ENCODE data around the gene RAB11FIP3. TPM values are rescaled to one million over a fixed set of nuclear protein-coding genes. Genes with fewer than 3 reads are reported as not detected.

RAB11FIP3 gene
- total and polyA plus RNA-seq, 2 of the 13 experiments (the other 11 are each of a cell fraction or from before 2014, with no cell fraction given): 34.3 to 57.6 TPM

DNA sequence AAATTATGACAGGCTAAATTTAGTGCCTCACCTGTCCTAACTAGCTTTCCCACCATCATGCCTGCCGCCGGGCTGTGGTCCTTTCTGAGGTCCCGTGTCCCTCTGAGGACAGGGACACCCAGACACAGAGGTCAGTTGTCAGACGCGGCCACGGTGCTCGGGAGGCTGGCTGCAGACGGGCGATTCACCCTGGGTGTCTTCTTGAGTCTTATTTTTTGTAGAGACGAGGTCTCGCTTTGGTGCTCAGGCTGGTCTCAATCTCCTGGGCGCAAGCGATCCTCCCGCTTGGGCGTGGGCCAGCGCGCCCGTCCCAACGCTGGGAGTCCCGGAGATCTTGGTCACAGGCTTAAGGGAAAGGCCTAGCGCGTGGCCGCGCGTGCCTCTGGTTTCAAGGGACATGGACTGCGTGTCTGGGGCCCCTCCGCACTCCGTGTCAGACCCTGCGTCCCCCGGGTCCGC lies 797 bp upstream of the RAB11FIP3 start:
- Histone ChIP-seq H3K27me3 (ENCODE audit: control insufficient read depth in 1 of 2, insufficient read depth in 2 of 2, low read length in 2 of 2) (no peaks in the 10 kb centered on the region; a peak in 1 of 5 replicates), H3K9me3 (ENCODE audit: low read length) (no peaks in the 10 kb centered on the region), H2AFZ (ENCODE audit: low read length) (no peak overlapping the region), H3K79me2 (ENCODE audit: insufficient read depth, low read length) (peaks cover 33% of the 10 kb centered on the region), H3K9ac (ENCODE audit: insufficient read depth, low read depth, low read length) (peak overlapping the region; percentile 68), H3K4me2 (ENCODE audit: low read depth, low read length) (peak overlapping the region; percentile 98), H3K27ac (ENCODE audit: extremely low read length, insufficient read depth, low read length) (no peak overlapping the region), H3K4me3 (replicated peaks in 1 of 3; ENCODE audit: insufficient read depth in 1 of 3, low read depth in 2 of 3, low read length in 3 of 3) (peak overlapping the region; percentile 66 to 95 (median 87)), H3K36me3 (replicated peaks in 1 of 2; ENCODE audit: control insufficient read depth in 1 of 2, insufficient read depth in 2 of 2, low read length in 2 of 2) (no peaks in the 10 kb centered on the region), H4K20me1 (ENCODE audit: insufficient read depth, low read length) (peaks cover 16% of the 10 kb centered on the region), H3K4me1 (ENCODE audit: insufficient read depth, low read length) (peaks cover 46% of the 10 kb centered on the region)
- 3% methylated on average over 6 of the region's 31 CpGs for WGBS (ENCODE audit: low lambda C conversion rate)
- ChIA-PET POLR2A (interaction anchor here (0.8 to 3.1 kb wide), 9 partner anchors 12 to 77 kb away, joined by 3 to 21 read pairs (median 5); partner anchors contain the start of gene DECR2), CTCF (ENCODE audit: low intra/inter-chr PET ratio, low total read pairs) (no interaction called here)
- intact Hi-C loops (cut with micrococcal nuclease; ENCODE audit: unreplicated experiment): loop anchor here (2.0 kb wide), 1 partner anchor 20 kb away; no protein-coding TSS in a partner anchor
- BruUV-seq (replicated peaks): no TSS peak
- in situ Hi-C loops (cut with HindIII; ENCODE audit: extremely low pct_ligation_motif_present, low pct_unique_long_range_greater_than_20kb): no loop called here
- ATAC-seq (peak; percentile 54), DNase-seq (ENCODE audit: low spot score) (no peak), FAIRE-seq (no peak)
- TF ChIP-seq HMG20B (CRISPR knock-in tag; conservative IDR thresholded peaks at IDR 0.05): no peak
- TF ChIP-seq ZNF775 (CRISPR knock-in tag; IDR thresholded peaks at IDR 0.05; ENCODE audit: borderline replicate concordance): no peak
- TF ChIP-seq ZNF773 (CRISPR knock-in tag; IDR thresholded peaks at IDR 0.05; ENCODE audit: borderline replicate concordance): no peak
- no peak for TF ChIP-seq BCL6 (CRISPR knock-in tag; IDR thresholded peaks at IDR 0.05)
- TF ChIP-seq PREB (CRISPR knock-in tag; IDR thresholded peaks at IDR 0.05): no peak
- no peak for TF ChIP-seq CENPT (CRISPR knock-in tag; IDR thresholded peaks at IDR 0.05; ENCODE audit: low read depth)
- no peak for TF ChIP-seq ZNF296 (CRISPR knock-in tag; conservative IDR thresholded peaks at IDR 0.05)
- TF ChIP-seq ZSCAN9 (CRISPR knock-in tag; IDR thresholded peaks at IDR 0.05; ENCODE audit: borderline replicate concordance): no peak
- TF ChIP-seq, protein P1, sequence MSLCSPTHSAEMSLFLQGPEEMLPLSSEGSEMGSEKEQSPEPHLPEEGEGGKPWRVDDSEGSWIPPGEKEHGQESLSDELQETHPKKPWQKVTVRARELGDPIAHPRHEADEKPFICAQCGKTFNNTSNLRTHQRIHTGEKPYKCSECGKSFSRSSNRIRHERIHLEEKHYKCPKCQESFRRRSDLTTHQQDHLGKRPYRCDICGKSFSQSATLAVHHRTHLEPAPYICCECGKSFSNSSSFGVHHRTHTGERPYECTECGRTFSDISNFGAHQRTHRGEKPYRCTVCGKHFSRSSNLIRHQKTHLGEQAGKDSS (CRISPR knock-in tag; IDR thresholded peaks at IDR 0.05; ENCODE audit: borderline replicate concordance, low read depth): no peak
- TF ChIP-seq MXI1 (IDR thresholded peaks at IDR 0.05; ENCODE audit: borderline replicate concordance, low read depth, low read length): 0 out of 3 replicates have a peak, but pooled peaks have one; percentile 6
- TF ChIP-seq SOX5 (CRISPR knock-in tag; IDR thresholded peaks at IDR 0.05; ENCODE audit: borderline replicate concordance): no peak
- TF ChIP-seq LRRFIP1 (CRISPR knock-in tag; conservative IDR thresholded peaks at IDR 0.05): no peak
- TF ChIP-seq ATF7 (IDR thresholded peaks at IDR 0.05): no peak
- TF ChIP-seq ATF7 (CRISPR knock-in tag; IDR thresholded peaks at IDR 0.05): no peak
- TF ChIP-seq CENPX (CRISPR knock-in tag; IDR thresholded peaks at IDR 0.05): no peak
- no peak for TF ChIP-seq ZSCAN22 (CRISPR knock-in tag; IDR thresholded peaks at IDR 0.05)
- no peak for TF ChIP-seq JARID2 (CRISPR knock-in tag; IDR thresholded peaks at IDR 0.05; ENCODE audit: insufficient replicate concordance)
- TF ChIP-seq, protein P2, sequence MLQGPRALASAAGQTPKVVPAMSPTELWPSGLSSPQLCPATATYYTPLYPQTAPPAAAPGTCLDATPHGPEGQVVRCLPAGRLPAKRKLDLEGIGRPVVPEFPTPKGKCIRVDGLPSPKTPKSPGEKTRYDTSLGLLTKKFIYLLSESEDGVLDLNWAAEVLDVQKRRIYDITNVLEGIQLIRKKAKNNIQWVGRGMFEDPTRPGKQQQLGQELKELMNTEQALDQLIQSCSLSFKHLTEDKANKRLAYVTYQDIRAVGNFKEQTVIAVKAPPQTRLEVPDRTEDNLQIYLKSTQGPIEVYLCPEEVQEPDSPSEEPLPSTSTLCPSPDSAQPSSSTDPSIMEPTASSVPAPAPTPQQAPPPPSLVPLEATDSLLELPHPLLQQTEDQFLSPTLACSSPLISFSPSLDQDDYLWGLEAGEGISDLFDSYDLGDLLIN (CRISPR knock-in tag; IDR thresholded peaks at IDR 0.05; ENCODE audit: borderline replicate concordance): no peak
- 0 out of 2 replicates have a peak, but pooled peaks have one; percentile 6 for TF ChIP-seq ZSCAN20 (CRISPR knock-in tag; IDR thresholded peaks at IDR 0.05; ENCODE audit: borderline replicate concordance)
- no peak for TF ChIP-seq ZNF256 (CRISPR knock-in tag; conservative IDR thresholded peaks at IDR 0.05)
- TF ChIP-seq GABPB1 (CRISPR knock-in tag; IDR thresholded peaks at IDR 0.05): no peak
